ENCODE data around the gene GOSR1.

GRCh38 chr17:30570596-30571265 is 93.5 kb downstream of the GOSR1 start:
- TF ChIP-seq BACH2 (CRISPR knock-in tag; IDR thresholded peaks at IDR 0.05; ENCODE audit: borderline replicate concordance) (no peak), ZFP30 (CRISPR knock-in tag; IDR thresholded peaks at IDR 0.05) (no peak)

Measured in SK-N-SH treated with all-trans-retinoic acid at 6 μM for 48 hours (cell line).